GM23338 (cell line): ENCODE data around the gene MRPL57. TPM values are rescaled to one million over a fixed set of nuclear protein-coding genes. Genes with fewer than 3 reads are reported as not detected.

ENCODE experiments used
- ATAC-seq: fragments of 200-7000 bp; cut with Tn5 transposase; 3 replicates; pipeline ENCODE4 v1.9.1; 2020
- DNase-seq: peaks from one replicate; pipeline ENCODE4 v3.0.0-alpha.2; 2015; ENCODE audit warnings: low spot score
- H2AFZ ChIP-seq: fragments of 200-600 bp; sonication (generic); 2 replicates; pipeline ENCODE4 v1.8.0; 2016; ENCODE audit warnings: antibody characterized with exemption, mild to moderate bottlenecking, moderate library complexity
- H3F3A ChIP-seq: fragments of 200-600 bp; sonication (generic); replicated peaks from 2 replicates; pipeline ENCODE4 v1.8.0; 2017; ENCODE audit warnings: antibody characterized with exemption, mixed run types, low read depth
- H3K27ac ChIP-seq: fragments of 200-600 bp; sonication (generic); 2 replicates; pipeline ENCODE4 v1.6.1; 2016; ENCODE audit warnings: low read depth
- H3K27me3 ChIP-seq: fragments of 200-600 bp; sonication (generic); 2 replicates; pipeline ENCODE4 v1.8.0; 2016; ENCODE audit warnings: mild to moderate bottlenecking, mixed run types, moderate library complexity; ENCODE audit not compliant: insufficient read depth
- H3K36me3 ChIP-seq: fragments of 200-600 bp; sonication (generic); 2 replicates; pipeline ENCODE4 v1.8.0; 2016; ENCODE audit warnings: mild to moderate bottlenecking; ENCODE audit not compliant: insufficient read depth
- H3K4me1 ChIP-seq: fragments of 200-600 bp; sonication (generic); 2 replicates; pipeline ENCODE4 v1.8.0; 2016; ENCODE audit warnings: mild to moderate bottlenecking, moderate library complexity; ENCODE audit not compliant: insufficient read depth
- H3K4me2 ChIP-seq: fragments of 200-600 bp; sonication (generic); 2 replicates; pipeline ENCODE4 v1.7.1; 2017; ENCODE audit warnings: mixed run types
- H3K4me3 ChIP-seq: fragments of 200-600 bp; sonication (generic); 2 replicates; pipeline ENCODE4 v1.6.1; 2016; ENCODE audit warnings: mixed run types
- H3K79me2 ChIP-seq: fragments of 200-600 bp; sonication (generic); replicated peaks from 2 replicates; pipeline ENCODE4 v1.8.0; 2017; ENCODE audit warnings: mild to moderate bottlenecking; ENCODE audit not compliant: insufficient read depth
- H3K9me2 ChIP-seq: fragments of 200-600 bp; sonication (generic); 2 replicates; pipeline ENCODE4 v1.8.0; 2017; ENCODE audit not compliant: insufficient read depth
- H4K20me1 ChIP-seq: fragments of 200-600 bp; sonication (generic); replicated peaks from 2 replicates; pipeline ENCODE4 v1.8.0; 2017; ENCODE audit warnings: mild to moderate bottlenecking; ENCODE audit not compliant: insufficient read depth
- H3K27ac Mint-ChIP-seq: 2 replicates; pipeline ENCODE4 v1.8.0; 2020; ENCODE audit warnings: inconsistent platforms, mild to moderate bottlenecking, moderate library complexity, mixed read lengths
- H3K27me3 Mint-ChIP-seq: 3 replicates; pipeline ENCODE4 v1.8.0; 2022; ENCODE audit warnings: low read depth, mild to moderate bottlenecking, moderate library complexity, mixed read lengths, inconsistent platforms; ENCODE audit not compliant: insufficient read depth, poor library complexity
- H3K36me3 Mint-ChIP-seq: 3 replicates; pipeline ENCODE4 v1.8.0; 2021; ENCODE audit warnings: low read depth, mild to moderate bottlenecking, inconsistent platforms, moderate library complexity, mixed read lengths
- H3K4me1 Mint-ChIP-seq: 3 replicates; pipeline ENCODE4 v1.8.0; 2020; ENCODE audit warnings: mild to moderate bottlenecking, inconsistent platforms, mixed read lengths
- H3K4me3 Mint-ChIP-seq: 3 replicates; pipeline ENCODE4 v1.8.0; 2021; ENCODE audit warnings: moderate library complexity, mild to moderate bottlenecking, inconsistent platforms, mixed read lengths
- H3K9me3 Mint-ChIP-seq: 3 replicates; pipeline ENCODE4 v1.8.0; 2020; ENCODE audit warnings: moderate library complexity, mild to moderate bottlenecking, inconsistent platforms, mixed read lengths
- CREB1 ChIP-seq: fragments of 250-450 bp; sonication (Bioruptor Pico); IDR thresholded peaks from 2 replicates; pipeline ENCODE4 v1.5.0; 2020; ENCODE audit warnings: low read depth, mild to moderate bottlenecking, moderate library complexity
- EZH2 ChIP-seq: fragments of 200-600 bp; sonication (generic); IDR thresholded peaks from one replicate; pipeline ENCODE4 v1.8.0; 2017; ENCODE audit warnings: antibody characterized with exemption, mild to moderate bottlenecking, low read depth; ENCODE audit not compliant: unreplicated experiment
- EZH2phosphoT487 ChIP-seq: fragments of 200-600 bp; sonication (generic); IDR thresholded peaks from one replicate; pipeline ENCODE4 v1.8.1; 2018; ENCODE audit warnings: antibody characterized with exemption; ENCODE audit not compliant: unreplicated experiment
- JUNB ChIP-seq: IDR thresholded peaks from one replicate; pipeline ENCODE4 v1.6.1; 2016; ENCODE audit warnings: antibody characterized with exemption; ENCODE audit not compliant: unreplicated experiment
- NANOG ChIP-seq: IDR thresholded peaks from 2 replicates; pipeline ENCODE4 v1.6.1; 2016; ENCODE audit warnings: antibody characterized with exemption, borderline replicate concordance
- POLR2AphosphoS5 ChIP-seq: IDR thresholded peaks from 2 replicates; pipeline ENCODE4 v1.6.1; 2016; ENCODE audit warnings: antibody characterized with exemption, low read depth
- STAT1 ChIP-seq: IDR thresholded peaks from one replicate; pipeline ENCODE4 v1.6.1; 2016; ENCODE audit warnings: antibody characterized with exemption; ENCODE audit not compliant: unreplicated experiment
- ZNF114 ChIP-seq: fragments of 250-450 bp; sonication (Bioruptor Pico); IDR thresholded peaks from 2 replicates; pipeline ENCODE4 v1.5.0; 2020; ENCODE audit warnings: mild to moderate bottlenecking, moderate library complexity
- ZNF331 ChIP-seq: fragments of 250-450 bp; sonication (Bioruptor Pico); IDR thresholded peaks from 2 replicates; pipeline ENCODE4 v1.5.0; 2020; ENCODE audit warnings: low read depth, mild to moderate bottlenecking, moderate library complexity
- polyA plus RNA-seq: library from polyadenylated mRNA; unstranded; fragments of >200 nt; fragmentation: Nextera tagmentation; extraction: Ambion mirVana; gene quantifications from 2 replicates; pipeline ENCODE4 v1.2.1, GENCODE V29; 2016
- total RNA-seq: library from RNA; depleted of rRNA; stranded (reverse); fragments of >200 nt; shearing (Covaris generic); gene quantifications from 2 replicates; pipeline ENCODE4 v1.2.3, GENCODE V29; 2014
- TF ChIP-seq, protein P1 (sequence below), 2 experiments: fragments of 200-600 bp in 1 of 2; sonication (generic) in 1 of 2; conservative IDR thresholded peaks; 2 replicates each; pipeline versions ENCODE4 v1.5.1 to v1.6.1; 2016 to 2017; ENCODE audit warnings: antibody characterized with exemption in 2 of 2, low read depth in 2 of 2, mild to moderate bottlenecking in 2 of 2, moderate library complexity in 1 of 2
- TF ChIP-seq, protein P2 (sequence below): fragments of 250-450 bp; sonication (Bioruptor Pico); IDR thresholded peaks from 2 replicates; pipeline ENCODE4 v1.5.0; 2020; ENCODE audit warnings: mild to moderate bottlenecking, moderate library complexity
- TF ChIP-seq, protein P3 (sequence below): IDR thresholded peaks from one replicate; pipeline ENCODE4 v1.6.1; 2018; ENCODE audit warnings: antibody characterized with exemption; ENCODE audit not compliant: unreplicated experiment
- TF ChIP-seq, protein P4 (sequence below): IDR thresholded peaks from 2 replicates; pipeline ENCODE4 v1.6.1; 2016; ENCODE audit warnings: antibody characterized with exemption

Gene MRPL57
- total and polyA plus RNA-seq, 2 experiments from 2014 or later = 41.6 to 110 TPM

DNA sequence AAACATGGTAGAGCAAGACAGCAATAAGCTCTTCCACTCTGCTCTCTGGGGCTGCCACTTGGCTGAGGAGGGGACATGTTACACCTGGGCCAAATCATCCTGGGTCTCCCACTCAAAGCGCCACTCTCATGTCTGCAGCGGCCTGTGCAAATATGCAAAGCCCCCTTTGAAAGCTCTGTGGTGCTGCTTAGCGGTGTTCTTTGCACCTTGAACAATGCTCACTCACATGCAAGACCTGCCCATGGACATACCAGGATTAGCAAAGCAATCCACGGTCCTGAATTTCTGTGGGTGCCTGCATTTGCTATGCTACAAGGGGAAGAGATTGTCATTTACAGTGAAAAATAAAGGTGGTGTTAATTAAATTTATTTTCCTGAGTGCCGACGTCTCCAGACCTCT is 48.6 kb downstream of the MRPL57 start:
- Histone ChIP-seq H2AFZ (no peak overlapping the region), H3K36me3 (no peaks in the 10 kb centered on the region), H3F3A (no peaks in the 10 kb centered on the region), H4K20me1 (no peaks in the 10 kb centered on the region), H3K4me1 (no peaks in the 10 kb centered on the region), H3K27me3 (no peaks in the 10 kb centered on the region), H3K4me3 (no peak overlapping the region), H3K4me2 (no peak overlapping the region), H3K79me2 (no peaks in the 10 kb centered on the region), H3K27ac (no peak overlapping the region), H3K9me2 (peaks cover 8% of the 10 kb centered on the region; the same call in 1 of the 2 replicates)
- TF ChIP-seq, protein P1, sequence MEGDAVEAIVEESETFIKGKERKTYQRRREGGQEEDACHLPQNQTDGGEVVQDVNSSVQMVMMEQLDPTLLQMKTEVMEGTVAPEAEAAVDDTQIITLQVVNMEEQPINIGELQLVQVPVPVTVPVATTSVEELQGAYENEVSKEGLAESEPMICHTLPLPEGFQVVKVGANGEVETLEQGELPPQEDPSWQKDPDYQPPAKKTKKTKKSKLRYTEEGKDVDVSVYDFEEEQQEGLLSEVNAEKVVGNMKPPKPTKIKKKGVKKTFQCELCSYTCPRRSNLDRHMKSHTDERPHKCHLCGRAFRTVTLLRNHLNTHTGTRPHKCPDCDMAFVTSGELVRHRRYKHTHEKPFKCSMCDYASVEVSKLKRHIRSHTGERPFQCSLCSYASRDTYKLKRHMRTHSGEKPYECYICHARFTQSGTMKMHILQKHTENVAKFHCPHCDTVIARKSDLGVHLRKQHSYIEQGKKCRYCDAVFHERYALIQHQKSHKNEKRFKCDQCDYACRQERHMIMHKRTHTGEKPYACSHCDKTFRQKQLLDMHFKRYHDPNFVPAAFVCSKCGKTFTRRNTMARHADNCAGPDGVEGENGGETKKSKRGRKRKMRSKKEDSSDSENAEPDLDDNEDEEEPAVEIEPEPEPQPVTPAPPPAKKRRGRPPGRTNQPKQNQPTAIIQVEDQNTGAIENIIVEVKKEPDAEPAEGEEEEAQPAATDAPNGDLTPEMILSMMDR (conservative IDR thresholded peaks at IDR 0.05; ENCODE audit: low read depth in 2 of 2) = no peak
- TF ChIP-seq NANOG (no peak), EZH2 (no peak), JUNB (no peak), EZH2phosphoT487 (no peak), POLR2AphosphoS5 (no peak), CREB1 (CRISPR knock-in tag) (no peak), STAT1 (no peak), ZNF331 (no peak), ZNF114 (no peak)
- TF ChIP-seq, protein P2, sequence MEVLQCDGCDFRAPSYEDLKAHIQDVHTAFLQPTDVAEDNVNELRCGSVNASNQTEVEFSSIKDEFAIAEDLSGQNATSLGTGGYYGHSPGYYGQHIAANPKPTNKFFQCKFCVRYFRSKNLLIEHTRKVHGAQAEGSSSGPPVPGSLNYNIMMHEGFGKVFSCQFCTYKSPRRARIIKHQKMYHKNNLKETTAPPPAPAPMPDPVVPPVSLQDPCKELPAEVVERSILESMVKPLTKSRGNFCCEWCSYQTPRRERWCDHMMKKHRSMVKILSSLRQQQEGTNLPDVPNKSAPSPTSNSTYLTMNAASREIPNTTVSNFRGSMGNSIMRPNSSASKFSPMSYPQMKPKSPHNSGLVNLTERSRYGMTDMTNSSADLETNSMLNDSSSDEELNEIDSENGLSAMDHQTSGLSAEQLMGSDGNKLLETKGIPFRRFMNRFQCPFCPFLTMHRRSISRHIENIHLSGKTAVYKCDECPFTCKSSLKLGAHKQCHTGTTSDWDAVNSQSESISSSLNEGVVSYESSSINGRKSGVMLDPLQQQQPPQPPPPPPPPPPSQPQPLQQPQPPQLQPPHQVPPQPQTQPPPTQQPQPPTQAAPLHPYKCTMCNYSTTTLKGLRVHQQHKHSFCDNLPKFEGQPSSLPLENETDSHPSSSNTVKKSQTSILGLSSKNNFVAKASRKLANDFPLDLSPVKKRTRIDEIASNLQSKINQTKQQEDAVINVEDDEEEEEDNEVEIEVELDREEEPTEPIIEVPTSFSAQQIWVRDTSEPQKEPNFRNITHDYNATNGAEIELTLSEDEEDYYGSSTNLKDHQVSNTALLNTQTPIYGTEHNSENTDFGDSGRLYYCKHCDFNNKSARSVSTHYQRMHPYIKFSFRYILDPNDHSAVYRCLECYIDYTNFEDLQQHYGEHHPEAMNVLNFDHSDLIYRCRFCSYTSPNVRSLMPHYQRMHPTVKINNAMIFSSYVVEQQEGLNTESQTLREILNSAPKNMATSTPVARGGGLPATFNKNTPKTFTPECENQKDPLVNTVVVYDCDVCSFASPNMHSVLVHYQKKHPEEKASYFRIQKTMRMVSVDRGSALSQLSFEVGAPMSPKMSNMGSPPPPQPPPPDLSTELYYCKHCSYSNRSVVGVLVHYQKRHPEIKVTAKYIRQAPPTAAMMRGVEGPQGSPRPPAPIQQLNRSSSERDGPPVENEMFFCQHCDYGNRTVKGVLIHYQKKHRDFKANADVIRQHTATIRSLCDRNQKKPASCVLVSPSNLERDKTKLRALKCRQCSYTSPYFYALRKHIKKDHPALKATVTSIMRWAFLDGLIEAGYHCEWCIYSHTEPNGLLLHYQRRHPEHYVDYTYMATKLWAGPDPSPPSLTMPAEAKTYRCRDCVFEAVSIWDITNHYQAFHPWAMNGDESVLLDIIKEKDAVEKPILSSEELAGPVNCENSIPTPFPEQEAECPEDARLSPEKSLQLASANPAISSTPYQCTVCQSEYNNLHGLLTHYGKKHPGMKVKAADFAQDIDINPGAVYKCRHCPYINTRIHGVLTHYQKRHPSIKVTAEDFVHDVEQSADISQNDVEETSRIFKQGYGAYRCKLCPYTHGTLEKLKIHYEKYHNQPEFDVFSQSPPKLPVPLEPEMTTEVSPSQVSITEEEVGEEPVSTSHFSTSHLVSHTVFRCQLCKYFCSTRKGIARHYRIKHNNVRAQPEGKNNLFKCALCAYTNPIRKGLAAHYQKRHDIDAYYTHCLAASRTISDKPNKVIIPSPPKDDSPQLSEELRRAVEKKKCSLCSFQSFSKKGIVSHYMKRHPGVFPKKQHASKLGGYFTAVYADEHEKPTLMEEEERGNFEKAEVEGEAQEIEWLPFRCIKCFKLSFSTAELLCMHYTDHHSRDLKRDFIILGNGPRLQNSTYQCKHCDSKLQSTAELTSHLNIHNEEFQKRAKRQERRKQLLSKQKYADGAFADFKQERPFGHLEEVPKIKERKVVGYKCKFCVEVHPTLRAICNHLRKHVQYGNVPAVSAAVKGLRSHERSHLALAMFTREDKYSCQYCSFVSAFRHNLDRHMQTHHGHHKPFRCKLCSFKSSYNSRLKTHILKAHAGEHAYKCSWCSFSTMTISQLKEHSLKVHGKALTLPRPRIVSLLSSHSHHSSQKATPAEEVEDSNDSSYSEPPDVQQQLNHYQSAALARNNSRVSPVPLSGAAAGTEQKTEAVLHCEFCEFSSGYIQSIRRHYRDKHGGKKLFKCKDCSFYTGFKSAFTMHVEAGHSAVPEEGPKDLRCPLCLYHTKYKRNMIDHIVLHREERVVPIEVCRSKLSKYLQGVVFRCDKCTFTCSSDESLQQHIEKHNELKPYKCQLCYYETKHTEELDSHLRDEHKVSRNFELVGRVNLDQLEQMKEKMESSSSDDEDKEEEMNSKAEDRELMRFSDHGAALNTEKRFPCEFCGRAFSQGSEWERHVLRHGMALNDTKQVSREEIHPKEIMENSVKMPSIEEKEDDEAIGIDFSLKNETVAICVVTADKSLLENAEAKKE = no peak
- TF ChIP-seq, protein P3, sequence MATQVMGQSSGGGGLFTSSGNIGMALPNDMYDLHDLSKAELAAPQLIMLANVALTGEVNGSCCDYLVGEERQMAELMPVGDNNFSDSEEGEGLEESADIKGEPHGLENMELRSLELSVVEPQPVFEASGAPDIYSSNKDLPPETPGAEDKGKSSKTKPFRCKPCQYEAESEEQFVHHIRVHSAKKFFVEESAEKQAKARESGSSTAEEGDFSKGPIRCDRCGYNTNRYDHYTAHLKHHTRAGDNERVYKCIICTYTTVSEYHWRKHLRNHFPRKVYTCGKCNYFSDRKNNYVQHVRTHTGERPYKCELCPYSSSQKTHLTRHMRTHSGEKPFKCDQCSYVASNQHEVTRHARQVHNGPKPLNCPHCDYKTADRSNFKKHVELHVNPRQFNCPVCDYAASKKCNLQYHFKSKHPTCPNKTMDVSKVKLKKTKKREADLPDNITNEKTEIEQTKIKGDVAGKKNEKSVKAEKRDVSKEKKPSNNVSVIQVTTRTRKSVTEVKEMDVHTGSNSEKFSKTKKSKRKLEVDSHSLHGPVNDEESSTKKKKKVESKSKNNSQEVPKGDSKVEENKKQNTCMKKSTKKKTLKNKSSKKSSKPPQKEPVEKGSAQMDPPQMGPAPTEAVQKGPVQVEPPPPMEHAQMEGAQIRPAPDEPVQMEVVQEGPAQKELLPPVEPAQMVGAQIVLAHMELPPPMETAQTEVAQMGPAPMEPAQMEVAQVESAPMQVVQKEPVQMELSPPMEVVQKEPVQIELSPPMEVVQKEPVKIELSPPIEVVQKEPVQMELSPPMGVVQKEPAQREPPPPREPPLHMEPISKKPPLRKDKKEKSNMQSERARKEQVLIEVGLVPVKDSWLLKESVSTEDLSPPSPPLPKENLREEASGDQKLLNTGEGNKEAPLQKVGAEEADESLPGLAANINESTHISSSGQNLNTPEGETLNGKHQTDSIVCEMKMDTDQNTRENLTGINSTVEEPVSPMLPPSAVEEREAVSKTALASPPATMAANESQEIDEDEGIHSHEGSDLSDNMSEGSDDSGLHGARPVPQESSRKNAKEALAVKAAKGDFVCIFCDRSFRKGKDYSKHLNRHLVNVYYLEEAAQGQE = no peak
- TF ChIP-seq, protein P4, sequence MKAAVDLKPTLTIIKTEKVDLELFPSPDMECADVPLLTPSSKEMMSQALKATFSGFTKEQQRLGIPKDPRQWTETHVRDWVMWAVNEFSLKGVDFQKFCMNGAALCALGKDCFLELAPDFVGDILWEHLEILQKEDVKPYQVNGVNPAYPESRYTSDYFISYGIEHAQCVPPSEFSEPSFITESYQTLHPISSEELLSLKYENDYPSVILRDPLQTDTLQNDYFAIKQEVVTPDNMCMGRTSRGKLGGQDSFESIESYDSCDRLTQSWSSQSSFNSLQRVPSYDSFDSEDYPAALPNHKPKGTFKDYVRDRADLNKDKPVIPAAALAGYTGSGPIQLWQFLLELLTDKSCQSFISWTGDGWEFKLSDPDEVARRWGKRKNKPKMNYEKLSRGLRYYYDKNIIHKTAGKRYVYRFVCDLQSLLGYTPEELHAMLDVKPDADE = no peak
- Mint-ChIP-seq H3K27me3 (peaks cover 4% of the 10 kb centered on the region), H3K4me3 (no peak overlapping the region), H3K27ac (no peak overlapping the region), H3K4me1 (no peaks in the 10 kb centered on the region), H3K9me3 (peaks cover 14% of the 10 kb centered on the region), H3K36me3 (peaks cover 3% of the 10 kb centered on the region)
- no peak for ATAC-seq
- no peak for DNase-seq
